D341Med (cell line): ENCODE results near the gene MKKS.
"Not testable (repeated sequence)": the region's sequence is repeated elsewhere in the genome, so short reads cannot be mapped to it uniquely, and the experiment has no call there.

Source experiments
- DNase-seq: peaks from one replicate; pipeline ENCODE4 v3.0.0; 2012; ENCODE audit warnings: low spot score

The MKKS gene

GRCh38 chr20:10448270-10449156 is 14.5 kb upstream of the MKKS start:
- peak; percentile 37 for DNase-seq

DNA sequence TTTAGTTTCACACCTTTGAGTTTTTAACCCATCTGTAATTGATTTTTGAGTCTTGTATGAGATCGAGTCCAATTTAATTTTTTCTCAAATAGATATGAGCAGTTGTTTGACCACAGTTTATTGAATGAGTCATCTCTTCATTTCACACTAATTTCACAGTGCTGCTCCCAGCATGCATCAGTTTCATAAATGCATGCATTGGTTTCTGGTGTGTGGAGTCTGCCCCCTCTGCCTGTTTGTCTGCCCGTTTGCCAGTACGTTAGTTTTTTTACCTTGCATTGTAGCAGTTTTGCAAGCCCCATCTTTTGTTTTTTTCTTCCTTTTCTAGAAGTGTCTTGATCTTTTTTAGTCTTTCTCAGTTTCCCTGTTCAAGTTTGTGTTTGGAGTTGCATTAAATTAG is 13.0 kb upstream of the MKKS start:
- DNase-seq: no peak

GRCh38 chr20:10445758-10446157 is 11.7 kb upstream of the MKKS start:
- no peak for DNase-seq

DNA sequence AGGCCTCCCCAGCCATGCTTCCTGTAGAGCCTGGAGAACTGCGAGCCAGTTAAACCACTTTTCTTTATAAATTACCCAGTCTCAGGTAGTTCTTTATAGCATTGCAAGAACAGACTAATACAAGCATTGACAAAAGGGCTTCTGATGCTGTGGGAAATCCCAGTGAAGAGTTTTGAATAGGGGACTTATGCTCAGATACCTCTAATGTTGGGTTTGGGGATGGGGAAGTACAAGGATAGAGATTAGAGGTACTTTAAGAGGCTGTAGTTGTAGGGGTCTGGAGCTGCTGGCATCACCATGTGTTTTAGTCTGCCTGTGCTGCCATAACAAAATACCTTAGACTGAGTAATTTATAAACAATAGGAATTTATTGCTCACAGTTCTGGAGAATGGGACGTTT is 9.9 kb upstream of the MKKS start:
- no peak for DNase-seq

GRCh38 chr20:10438217-10438616 is 4.2 kb upstream of the MKKS start:
- DNase-seq: no peak

- DNase-seq: no peak
Measured at GRCh38 chr20:10436053-10436699, 2.2 kb upstream of the MKKS start.

GRCh38 chr20:10434832-10435812 is 1.1 kb upstream of the MKKS start, which contains the start of gene SLX4IP:
Gene SLX4IP, plus strand, starts transcription at chr20:10435305. Its CDS starts 22,900 bp downstream, at chr20:10458205.
- DNase-seq: peak; percentile 86

DNA sequence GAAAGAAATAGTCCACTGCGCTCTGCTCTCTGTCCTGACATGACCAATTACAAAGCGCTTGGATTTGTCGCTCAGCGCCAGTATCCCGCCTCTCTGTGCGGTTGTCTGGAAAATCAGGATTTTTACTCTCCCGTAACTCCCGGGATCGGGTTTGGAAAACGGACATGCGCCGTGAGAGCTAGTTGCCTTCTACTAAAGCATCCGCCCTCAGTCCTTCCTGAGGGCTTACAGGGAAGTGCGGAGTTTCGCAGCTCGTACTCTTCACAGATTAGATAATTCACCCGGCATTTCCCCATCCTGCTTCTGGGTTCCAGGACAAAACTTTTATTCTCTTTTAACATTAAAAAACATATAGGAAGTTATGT is 427 bp upstream of the MKKS start:
- DNase-seq: peak; percentile 84

- no peak for DNase-seq
Measured at GRCh38 chr20:10433014-10433622, 904 bp downstream of the MKKS start.

GRCh38 chr20:10432079-10432478 is 1.9 kb downstream of the MKKS start:
- DNase-seq: no peak

DNA sequence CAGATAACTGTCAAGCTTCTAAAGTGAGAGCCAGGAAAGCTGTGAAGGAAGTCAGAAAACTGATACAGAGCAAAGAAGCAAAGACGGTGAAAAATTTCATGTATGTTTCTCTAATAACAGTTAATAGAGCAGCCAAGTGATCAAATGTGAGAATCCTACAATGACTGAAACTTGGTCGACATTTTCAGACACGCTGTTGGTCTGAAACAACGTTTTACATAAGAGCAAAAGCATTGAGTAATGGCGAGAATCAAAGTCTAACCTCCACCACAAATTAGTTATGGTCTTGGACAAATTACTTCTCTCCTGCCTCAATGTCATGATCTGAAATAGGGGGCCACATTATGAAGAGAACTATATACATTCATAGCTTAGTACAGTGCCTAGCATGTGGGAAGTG is 3.3 kb downstream of the MKKS start:
- DNase-seq: no peak

DNA sequence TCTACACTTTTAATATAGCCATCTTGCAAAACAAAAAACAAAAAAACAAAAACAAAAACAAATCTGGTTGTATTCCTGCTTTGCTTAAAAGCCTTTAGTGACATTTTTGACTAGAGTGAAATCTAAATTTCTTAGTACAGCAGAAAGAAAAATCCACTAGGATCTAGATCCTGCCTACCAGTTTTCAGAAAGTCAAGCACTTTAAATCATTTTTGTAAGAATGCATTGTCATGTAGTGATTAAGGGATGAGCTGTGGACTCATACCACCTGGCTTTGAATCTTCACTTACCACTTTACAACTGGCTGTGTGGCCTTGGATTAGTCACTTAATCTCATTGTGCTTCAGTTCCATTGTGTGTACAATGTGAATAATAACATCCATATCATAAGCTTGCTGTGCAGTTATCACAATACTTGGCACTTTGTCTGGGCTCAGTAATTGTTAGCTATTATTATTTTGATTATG is 4.0 kb downstream of the MKKS start:
- peak; percentile 33 for DNase-seq

DNA sequence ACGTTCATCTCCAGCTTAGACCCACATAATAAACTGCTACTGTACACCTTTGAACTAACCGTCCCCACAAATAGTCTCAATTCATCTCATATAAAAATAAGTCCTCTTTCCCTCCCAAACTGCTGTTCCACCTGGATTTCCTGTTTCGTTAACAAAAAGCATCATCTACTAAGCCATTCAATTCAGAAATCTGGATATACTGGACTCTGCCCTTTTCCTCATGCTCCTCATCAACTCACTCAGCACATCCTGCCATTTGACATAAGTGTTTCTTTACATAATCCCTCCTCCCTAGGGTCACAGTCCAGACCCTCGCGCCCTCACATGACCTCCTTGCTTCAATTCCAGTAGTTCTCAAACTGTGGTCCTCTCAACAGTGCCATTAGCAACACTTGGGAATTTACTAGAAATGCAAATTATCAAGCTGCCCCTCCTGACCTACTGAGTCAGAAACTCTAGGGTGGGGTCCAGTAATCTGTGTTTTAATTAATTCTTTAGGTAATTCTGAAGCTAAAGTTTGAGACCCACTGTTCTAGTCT is 4.5 kb downstream of the MKKS start:
- no peak for DNase-seq

DNA sequence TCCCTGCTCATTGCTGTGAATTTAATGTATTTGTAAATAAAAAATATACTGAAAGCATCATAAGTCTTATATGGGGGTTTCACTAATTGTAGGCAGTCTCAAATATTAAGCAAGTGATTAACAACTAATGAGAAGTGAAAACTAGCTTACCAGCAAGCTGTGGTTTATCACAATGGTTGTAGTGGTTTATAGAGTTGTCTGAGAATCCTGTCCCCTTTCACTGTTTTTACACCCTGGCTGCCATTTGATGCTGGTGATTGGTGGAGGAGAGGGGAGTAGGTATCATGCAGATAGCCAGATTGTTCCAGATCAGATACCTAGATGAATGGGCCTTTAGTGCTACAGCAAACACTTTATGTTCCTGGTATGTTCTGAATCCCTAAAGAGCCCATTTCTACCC is 6.0 kb downstream of the MKKS start:
- DNase-seq: no peak

GRCh38 chr20:10427060-10427692 is 6.8 kb downstream of the MKKS start:
- DNase-seq: peak; percentile 48

GRCh38 chr20:10423735-10424134 is 10.3 kb downstream of the MKKS start:
- no peak for DNase-seq

GRCh38 chr20:10419550-10420133 is 14.4 kb downstream of the MKKS start:
- DNase-seq: no peak

DNA sequence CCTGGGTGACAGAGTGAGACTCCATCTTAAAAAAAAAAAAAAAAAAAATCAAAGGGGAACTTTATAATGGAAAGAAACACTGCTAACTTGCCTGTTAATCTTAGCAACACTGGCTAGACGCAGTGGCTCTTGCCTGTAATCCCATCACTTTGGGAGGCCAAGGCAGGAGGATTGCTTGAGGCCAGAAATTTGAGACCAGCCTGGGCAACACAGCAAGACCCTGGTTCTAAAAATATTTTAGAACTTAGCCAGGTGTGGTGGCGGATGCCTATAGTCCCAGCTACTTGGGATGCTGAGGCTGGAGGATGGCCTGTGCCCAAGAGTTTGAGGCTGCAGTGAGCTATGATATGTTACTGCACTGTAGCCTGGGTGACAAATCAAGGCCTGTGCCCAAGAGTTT is 16.8 kb downstream of the MKKS start:
- not testable (repeated sequence) for DNase-seq

GRCh38 chr20:10415013-10415650 is 18.9 kb downstream of the MKKS start:
- DNase-seq: no peak
